Karpas-422 (cell line): Measurements from ENCODE around the gene MVK. TPM values are rescaled to one million over a fixed set of nuclear protein-coding genes. Genes with fewer than 3 reads are reported as not detected.

Source experiments
- DNase-seq: peaks from one replicate; pipeline ENCODE4 v3.0.0-alpha.2; 2015
- H2AFZ ChIP-seq: fragments of 200-600 bp; sonication (generic); 2 replicates; pipeline ENCODE4 v1.6.1; 2014; ENCODE audit warnings: antibody characterized with exemption, low read length, mixed read lengths
- H3K27ac ChIP-seq: fragments of 200-600 bp; sonication (generic); 2 replicates; pipeline ENCODE4 v1.5.1; 2014; ENCODE audit warnings: mild to moderate bottlenecking, low read length, moderate library complexity
- H3K27me3 ChIP-seq: fragments of 200-600 bp; sonication (generic); 2 replicates; pipeline ENCODE4 v1.6.1; 2014; ENCODE audit warnings: low read length, mixed read lengths
- H3K36me3 ChIP-seq: fragments of 200-600 bp; sonication (generic); 2 replicates; pipeline ENCODE4 v1.6.1; 2014; ENCODE audit warnings: low read length, mixed read lengths; ENCODE audit not compliant: insufficient read depth
- H3K4me1 ChIP-seq: fragments of 200-600 bp; sonication (generic); 2 replicates; pipeline ENCODE4 v1.6.1; 2014; ENCODE audit warnings: mild to moderate bottlenecking, low read length, mixed read lengths
- H3K4me2 ChIP-seq: fragments of 200-600 bp; sonication (generic); 2 replicates; pipeline ENCODE4 v1.6.1; 2014; ENCODE audit warnings: low read length, low read depth, mild to moderate bottlenecking; ENCODE audit not compliant: poor library complexity, severe bottlenecking
- H3K4me3 ChIP-seq: fragments of 200-600 bp; sonication (generic); 2 replicates; pipeline ENCODE4 v1.5.1; 2014; ENCODE audit warnings: mild to moderate bottlenecking, antibody characterized with exemption, low read length, mixed read lengths
- H3K79me2 ChIP-seq: fragments of 200-600 bp; sonication (generic); 2 replicates; pipeline ENCODE4 v1.6.1; 2014; ENCODE audit warnings: mild to moderate bottlenecking, low read length, mixed read lengths
- H3K9ac ChIP-seq: fragments of 200-600 bp; sonication (generic); 2 replicates; pipeline ENCODE4 v1.6.0; 2014; ENCODE audit warnings: low read length
- H3K9me2 ChIP-seq: fragments of 200-600 bp; sonication (generic), shearing (Covaris generic); replicated peaks from 2 replicates; pipeline ENCODE4 v1.6.0; 2014; ENCODE audit warnings: mild to moderate bottlenecking, low read length, moderate library complexity; ENCODE audit not compliant: insufficient read depth
- H3K9me3 ChIP-seq: fragments of 300-700, 200-600 bp; sonication (generic); 2 replicates; pipeline ENCODE4 v1.6.1; 2014; ENCODE audit warnings: low read length, mixed read lengths
- H4K20me1 ChIP-seq: fragments of 200-600 bp; sonication (generic); 2 replicates; pipeline ENCODE4 v1.6.1; 2014; ENCODE audit warnings: mild to moderate bottlenecking, antibody characterized with exemption, low read length, low read depth; ENCODE audit not compliant: insufficient read depth
- total RNA-seq: library from RNA; depleted of rRNA; stranded (reverse); fragments of >200 nt; shearing (Covaris generic); gene quantifications from 2 replicates; pipeline ENCODE4 v1.2.3, GENCODE V29; 2014; ENCODE audit warnings: low replicate concordance

MVK gene
- total RNA-seq, 1 experiment from 2014 or later, result 14.7 TPM

DNA sequence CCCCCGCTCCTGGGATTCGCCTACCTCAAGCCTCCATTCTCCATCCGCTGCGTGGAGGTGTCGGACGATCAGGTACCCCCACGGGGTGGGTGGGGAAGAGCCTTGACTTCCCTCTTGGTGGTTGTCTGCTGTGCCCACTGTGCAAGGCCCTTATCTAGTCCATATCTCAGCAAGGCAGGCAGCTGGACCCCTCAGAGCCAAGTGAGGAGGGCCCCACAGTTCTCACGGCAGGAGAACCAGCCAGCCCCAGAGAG, 40.2 kb upstream of the MVK start:
- Histone ChIP-seq H3K4me3 (no peak overlapping the region), H2AFZ (no peak overlapping the region), H3K9ac (no peak overlapping the region), H3K27me3 (no peaks in the 10 kb centered on the region), H3K9me3 (no peaks in the 10 kb centered on the region), H3K79me2 (no peaks in the 10 kb centered on the region), H3K4me1 (no peaks in the 10 kb centered on the region), H3K4me2 (no peak overlapping the region), H3K27ac (no peak overlapping the region), H4K20me1 (no peaks in the 10 kb centered on the region), H3K36me3 (peaks cover 3% of the 10 kb centered on the region; the same call in 1 of the 2 replicates), H3K9me2 (no peaks in the 10 kb centered on the region)
- no peak for DNase-seq

- Histone ChIP-seq H3K27ac (no peak overlapping the region), H3K4me3 (no peak overlapping the region), H3K9me2 (no peaks in the 10 kb centered on the region), H3K4me1 (no peaks in the 10 kb centered on the region), H3K9me3 (no peaks in the 10 kb centered on the region), H3K36me3 (peaks cover 3% of the 10 kb centered on the region; the same call in 1 of the 2 replicates), H4K20me1 (no peaks in the 10 kb centered on the region), H3K9ac (no peak overlapping the region), H2AFZ (no peak overlapping the region), H3K4me2 (no peak overlapping the region), H3K27me3 (no peaks in the 10 kb centered on the region), H3K79me2 (no peaks in the 10 kb centered on the region)
- DNase-seq, result no peak
Observed at GRCh38 chr12:109534456-109534855, 39.1 kb upstream of the MVK start.

GRCh38 chr12:109535231-109535862, 38.2 kb upstream of the MVK start:
- H3K9me2 ChIP-seq, result no peaks in the 10 kb centered on the region
- no peaks in the 10 kb centered on the region for H3K9me3 ChIP-seq
- H2AFZ ChIP-seq, result no peak overlapping the region
- H3K4me3 ChIP-seq, result no peak overlapping the region
- DNase-seq, result no peak
- H3K27me3 ChIP-seq, result no peaks in the 10 kb centered on the region
- peaks cover 3% of the 10 kb centered on the region; the same call in 1 of the 2 replicates for H3K36me3 ChIP-seq
- H3K27ac ChIP-seq, result no peak overlapping the region
- H3K79me2 ChIP-seq, result no peaks in the 10 kb centered on the region
- H3K4me1 ChIP-seq, result no peaks in the 10 kb centered on the region
- no peak overlapping the region for H3K4me2 ChIP-seq
- H3K9ac ChIP-seq, result no peak overlapping the region
- H4K20me1 ChIP-seq, result no peaks in the 10 kb centered on the region

GRCh38 chr12:109535863-109536250, 37.7 kb upstream of the MVK start:
- H3K9ac ChIP-seq, result no peak overlapping the region
- no peaks in the 10 kb centered on the region for H3K79me2 ChIP-seq
- no peaks in the 10 kb centered on the region for H3K4me1 ChIP-seq
- no peaks in the 10 kb centered on the region for H3K9me2 ChIP-seq
- H3K36me3 ChIP-seq, result peaks cover 3% of the 10 kb centered on the region; the same call in 1 of the 2 replicates
- H3K4me3 ChIP-seq, result no peak overlapping the region
- no peaks in the 10 kb centered on the region for H3K27me3 ChIP-seq
- DNase-seq, result no peak
- H3K27ac ChIP-seq, result no peak overlapping the region
- no peaks in the 10 kb centered on the region for H4K20me1 ChIP-seq
- H2AFZ ChIP-seq, result no peak overlapping the region
- no peak overlapping the region for H3K4me2 ChIP-seq
- no peaks in the 10 kb centered on the region for H3K9me3 ChIP-seq

DNA sequence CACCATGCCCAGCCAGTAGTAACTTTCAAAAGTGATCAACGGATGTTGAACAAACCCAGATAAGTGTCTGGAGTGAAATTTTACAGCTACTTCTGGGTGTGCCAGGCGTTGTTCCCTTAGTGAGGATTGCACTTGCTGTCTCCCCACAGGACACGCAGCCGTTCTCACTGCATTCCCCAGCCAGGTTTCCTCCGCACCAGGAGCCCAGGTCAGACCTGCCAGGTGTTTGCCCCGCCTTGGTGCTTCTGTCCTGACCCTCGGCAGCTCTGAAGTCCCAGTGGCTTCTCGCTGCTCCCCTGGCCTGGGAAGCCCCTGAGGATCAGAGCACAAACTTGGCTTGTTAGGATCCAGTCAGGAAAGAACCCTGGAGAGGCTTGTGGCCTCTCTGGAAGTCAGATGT, 36.5 kb upstream of the MVK start:
- Histone ChIP-seq H4K20me1 (no peaks in the 10 kb centered on the region), H3K36me3 (no peaks in the 10 kb centered on the region), H3K9me3 (no peaks in the 10 kb centered on the region), H3K79me2 (no peaks in the 10 kb centered on the region), H3K4me1 (no peaks in the 10 kb centered on the region), H3K27me3 (no peaks in the 10 kb centered on the region), H3K9me2 (no peaks in the 10 kb centered on the region), H3K27ac (no peak overlapping the region), H3K9ac (no peak overlapping the region), H3K4me3 (no peak overlapping the region), H2AFZ (no peak overlapping the region), H3K4me2 (no peak overlapping the region)
- DNase-seq, result no peak

DNA sequence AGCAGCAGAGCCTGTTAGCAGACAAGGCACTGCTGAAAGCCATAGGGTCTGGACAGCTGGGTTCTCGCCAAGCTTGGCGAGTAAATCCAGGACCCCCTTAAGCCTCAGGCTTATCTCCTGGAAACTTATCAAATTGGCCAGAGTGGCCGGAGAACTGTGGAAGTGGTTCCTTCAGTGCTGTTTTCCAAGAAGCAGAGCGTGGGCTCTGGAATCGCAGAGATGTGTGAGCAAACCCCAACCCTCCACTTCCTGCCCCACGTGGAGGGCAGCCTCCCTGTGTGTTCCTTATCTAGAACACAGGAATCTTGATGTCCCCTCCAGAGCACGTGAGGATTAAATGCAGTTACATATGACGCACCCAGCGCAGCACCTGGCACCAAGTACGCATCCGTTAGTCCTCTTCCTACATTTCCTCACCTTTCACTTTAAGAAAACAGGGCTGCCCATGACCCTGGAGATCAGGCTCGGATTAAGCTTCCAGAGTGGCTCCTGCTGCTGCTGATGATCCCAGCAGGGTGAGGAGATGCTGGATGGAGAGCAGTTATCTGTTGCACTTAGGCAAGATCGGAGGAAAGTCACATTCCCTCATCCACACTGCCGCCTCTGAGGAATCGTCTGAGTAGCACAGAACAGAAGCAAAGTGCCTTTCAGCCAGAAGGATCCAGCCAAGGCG, 35.3 kb upstream of the MVK start:
- no peak overlapping the region for H3K4me3 ChIP-seq
- no peaks in the 10 kb centered on the region for H3K4me1 ChIP-seq
- no peak for DNase-seq
- H2AFZ ChIP-seq, result no peak overlapping the region
- H3K79me2 ChIP-seq, result no peaks in the 10 kb centered on the region
- H3K36me3 ChIP-seq, result no peaks in the 10 kb centered on the region
- no peak overlapping the region for H3K27ac ChIP-seq
- no peak overlapping the region for H3K4me2 ChIP-seq
- H3K9me2 ChIP-seq, result no peaks in the 10 kb centered on the region
- no peak overlapping the region for H3K9ac ChIP-seq
- no peaks in the 10 kb centered on the region for H3K27me3 ChIP-seq
- no peaks in the 10 kb centered on the region for H4K20me1 ChIP-seq
- H3K9me3 ChIP-seq, result no peaks in the 10 kb centered on the region

DNA sequence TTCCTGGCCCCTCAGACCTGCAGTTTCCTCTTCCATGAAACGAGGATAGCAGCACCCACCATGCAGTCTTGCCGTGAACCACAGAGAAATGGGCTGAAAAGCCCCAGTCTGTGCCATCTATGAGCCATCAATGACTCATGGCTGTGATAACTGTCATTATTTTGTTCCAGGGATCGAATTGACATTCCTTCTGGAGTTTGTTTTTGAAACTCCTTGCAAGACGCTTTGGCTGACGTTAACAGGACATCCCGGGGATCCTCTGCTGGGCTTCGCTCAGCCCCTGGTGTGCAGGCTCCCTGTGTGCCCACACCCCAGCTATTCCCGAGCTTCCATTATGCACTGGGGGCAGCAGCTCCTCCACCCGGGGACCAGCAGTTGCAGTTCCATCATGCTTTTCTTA, 34.1 kb upstream of the MVK start:
- no peak for DNase-seq
- no peaks in the 10 kb centered on the region for H3K27me3 ChIP-seq
- H3K9me2 ChIP-seq, result no peaks in the 10 kb centered on the region
- no peaks in the 10 kb centered on the region for H3K79me2 ChIP-seq
- H3K4me1 ChIP-seq, result no peaks in the 10 kb centered on the region
- H2AFZ ChIP-seq, result no peak overlapping the region
- no peak overlapping the region for H3K27ac ChIP-seq
- H4K20me1 ChIP-seq, result no peaks in the 10 kb centered on the region
- H3K36me3 ChIP-seq, result no peaks in the 10 kb centered on the region
- H3K4me3 ChIP-seq, result no peak overlapping the region
- H3K4me2 ChIP-seq, result no peak overlapping the region
- H3K9ac ChIP-seq, result no peak overlapping the region
- H3K9me3 ChIP-seq, result no peaks in the 10 kb centered on the region

- Histone ChIP-seq H3K9me2 (no peaks in the 10 kb centered on the region), H4K20me1 (no peaks in the 10 kb centered on the region), H3K27ac (no peak overlapping the region), H3K4me3 (no peak overlapping the region), H3K4me2 (no peak overlapping the region), H2AFZ (no peak overlapping the region), H3K36me3 (no peaks in the 10 kb centered on the region), H3K79me2 (no peaks in the 10 kb centered on the region), H3K9ac (no peak overlapping the region), H3K27me3 (no peaks in the 10 kb centered on the region), H3K4me1 (no peaks in the 10 kb centered on the region), H3K9me3 (no peaks in the 10 kb centered on the region)
- DNase-seq, result no peak
Observed at GRCh38 chr12:109540526-109541412, 32.8 kb upstream of the MVK start.
